Retina (tissue), 1 donor: ENCODE data around the gene CBX6.
"Not testable (repeated sequence)": the region's sequence is repeated elsewhere in the genome, so short reads cannot be mapped to it uniquely, and the experiment has no call there.

ENCODE experiments used
- DNase-seq: peaks from one replicate; pipeline ENCODE4 v3.0.0-alpha.2; 2016

Gene CBX6

DNA sequence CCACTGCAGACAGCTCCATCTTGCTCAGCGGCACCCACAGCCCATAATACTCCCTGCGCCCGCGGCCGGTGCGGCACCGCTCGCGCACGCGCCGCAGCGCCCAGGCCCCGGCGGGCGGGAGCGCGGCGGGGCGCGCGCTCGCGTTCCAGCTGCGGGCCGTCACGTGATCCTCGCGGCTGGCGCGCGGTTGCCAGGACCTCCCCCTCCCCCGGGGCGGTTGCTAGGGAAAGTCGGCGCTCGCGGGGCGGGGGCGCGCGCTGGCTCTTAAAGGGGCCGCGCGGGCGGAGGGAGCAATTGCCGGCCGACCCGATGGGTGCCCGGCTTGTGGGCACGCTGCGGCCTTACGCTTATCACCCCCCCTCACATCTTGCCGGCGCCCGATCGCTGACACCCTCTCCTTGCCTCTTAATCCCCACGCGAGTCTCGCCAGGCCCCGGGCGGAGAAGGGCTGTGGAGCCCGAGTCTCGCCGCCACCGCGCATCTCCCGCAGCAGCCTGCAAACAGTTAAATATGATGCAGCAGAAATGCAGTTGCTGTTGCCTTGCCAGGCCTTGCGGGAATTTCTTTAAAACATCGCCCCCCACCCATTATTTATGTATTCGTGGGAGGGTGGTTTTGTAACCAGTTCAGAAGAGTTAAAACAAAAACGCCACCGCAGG is at the start of gene CBX6:
Gene CBX6 (minus strand): TSS at position 45 of the 659 bp plus-strand sequence. CDS start 26 bp downstream, at position 19.
- DNase-seq = peak; percentile 99

DNA sequence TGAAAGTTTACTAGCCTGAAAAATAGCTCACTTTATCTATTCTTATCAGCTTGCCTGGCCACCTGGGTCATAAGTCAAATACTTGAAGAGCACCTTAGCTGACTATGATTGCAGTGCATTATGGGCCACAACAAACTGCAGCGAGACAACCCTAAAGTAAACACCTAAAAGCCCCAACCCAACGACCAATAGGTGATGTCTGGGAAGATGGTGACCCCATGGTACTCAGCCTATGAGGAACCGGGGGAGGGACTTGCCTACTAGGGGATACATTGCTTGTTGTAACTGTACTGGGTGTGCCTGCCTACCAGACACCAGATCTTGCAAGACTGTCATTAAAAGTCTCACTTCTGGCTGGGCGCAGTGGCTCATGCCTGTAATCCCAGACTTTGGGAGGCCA is 49.8 kb upstream of the CBX6 start:
- no peak for DNase-seq

DNA sequence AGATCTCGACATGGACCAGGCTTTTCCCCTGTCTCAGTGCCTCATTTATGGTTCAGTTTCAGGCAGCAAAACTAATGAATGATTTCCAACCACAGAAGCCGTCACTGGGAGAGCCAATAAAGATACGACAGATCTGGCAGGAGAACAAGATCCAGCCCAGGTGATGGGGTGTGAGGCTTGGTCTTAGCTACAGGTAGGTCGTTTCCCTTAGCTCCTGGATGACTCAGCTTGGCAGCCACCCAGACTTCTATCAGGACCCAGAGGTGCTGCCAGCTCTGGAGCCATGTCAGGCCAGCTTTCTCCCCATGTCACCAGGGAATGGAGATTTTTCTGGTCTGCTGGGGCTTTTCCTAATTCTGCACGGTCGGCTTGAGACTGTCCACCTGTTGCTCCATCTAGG is 49.1 kb upstream of the CBX6 start:
- DNase-seq = no peak

DNA sequence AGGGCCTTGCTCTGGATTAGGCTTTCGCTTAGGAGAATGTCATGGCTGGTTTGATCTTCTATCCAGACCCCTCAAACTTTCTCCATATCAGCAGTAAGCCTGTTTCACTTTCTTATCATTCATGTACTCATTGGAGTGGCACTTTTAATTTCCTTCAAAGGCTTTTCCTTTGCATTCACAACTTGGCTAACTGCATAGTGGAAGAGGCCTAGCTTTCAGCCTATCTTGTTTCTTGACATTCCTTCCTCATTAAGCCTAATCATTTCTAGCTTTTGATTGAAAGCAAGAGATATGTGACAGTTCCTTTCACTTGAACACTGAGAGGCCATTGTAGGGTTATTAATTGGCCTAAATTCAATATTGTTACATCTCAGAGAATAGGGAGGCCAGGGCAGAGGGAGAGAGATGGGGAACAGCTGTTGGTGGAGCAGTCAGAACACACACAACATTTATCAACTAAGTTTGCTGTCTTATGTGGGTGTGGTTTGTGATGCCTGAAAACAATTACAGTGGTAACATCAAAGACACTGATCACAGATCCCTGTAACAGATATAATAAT is 47.7 kb upstream of the CBX6 start:
- peak; percentile 59 for DNase-seq

DNA sequence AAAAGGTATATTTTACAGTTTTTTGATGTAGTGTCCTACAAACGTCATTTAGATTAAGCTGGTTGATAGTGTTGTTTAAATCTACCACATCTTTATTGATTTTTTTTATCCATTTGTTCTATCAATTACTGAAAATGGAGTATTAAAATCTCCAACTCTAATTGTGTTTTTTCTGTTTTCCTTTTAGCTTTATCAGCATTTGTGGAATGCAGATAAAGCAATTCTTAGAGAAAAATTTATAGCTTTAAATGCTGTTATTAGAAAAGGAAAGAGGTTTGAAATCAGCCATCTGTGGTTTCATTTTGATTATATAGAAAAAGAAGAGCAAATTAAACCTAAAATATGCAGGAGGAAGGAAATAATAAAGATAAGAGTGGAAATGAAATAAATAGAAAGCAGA is 39.4 kb upstream of the CBX6 start:
- no peak for DNase-seq

DNA sequence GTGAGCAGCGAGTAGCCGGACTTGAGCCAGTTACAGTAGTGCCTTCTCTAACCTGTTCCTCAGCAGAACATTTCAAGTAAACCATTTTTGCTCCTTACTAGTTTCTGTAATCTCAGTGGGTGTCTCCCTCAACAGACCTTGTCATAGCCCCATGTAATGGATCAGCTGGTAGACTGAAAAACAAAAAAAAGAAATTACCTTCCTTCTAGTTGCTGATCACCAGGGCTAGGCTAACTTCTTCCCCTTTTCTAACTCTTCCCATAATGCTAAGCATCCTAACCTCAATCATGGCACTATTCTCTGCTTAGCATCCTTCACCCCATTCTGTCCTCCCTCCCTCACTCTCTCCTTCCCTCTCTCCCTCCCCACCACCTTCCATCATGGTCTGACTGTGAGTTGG is 35.8 kb upstream of the CBX6 start:
- no peak for DNase-seq

DNA sequence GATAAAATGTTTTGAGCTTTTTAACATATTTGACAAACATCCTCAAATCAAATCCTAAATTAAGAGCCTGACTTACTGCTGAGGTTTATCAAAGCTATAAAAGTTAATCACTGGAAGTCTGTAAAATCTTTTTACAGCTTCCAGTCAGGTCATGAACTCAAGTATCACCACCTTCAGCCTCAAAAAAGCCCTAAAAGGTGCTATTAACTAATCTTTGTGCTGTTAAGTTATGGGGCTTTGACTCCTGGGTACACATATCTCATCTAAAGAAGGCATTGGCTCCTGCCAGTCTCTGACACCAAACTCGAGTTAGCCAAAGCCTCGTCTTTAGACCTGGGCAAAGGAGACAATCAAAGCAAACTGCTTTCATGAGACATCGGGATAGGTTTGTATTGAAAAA is 34.0 kb upstream of the CBX6 start:
- no peak for DNase-seq

DNA sequence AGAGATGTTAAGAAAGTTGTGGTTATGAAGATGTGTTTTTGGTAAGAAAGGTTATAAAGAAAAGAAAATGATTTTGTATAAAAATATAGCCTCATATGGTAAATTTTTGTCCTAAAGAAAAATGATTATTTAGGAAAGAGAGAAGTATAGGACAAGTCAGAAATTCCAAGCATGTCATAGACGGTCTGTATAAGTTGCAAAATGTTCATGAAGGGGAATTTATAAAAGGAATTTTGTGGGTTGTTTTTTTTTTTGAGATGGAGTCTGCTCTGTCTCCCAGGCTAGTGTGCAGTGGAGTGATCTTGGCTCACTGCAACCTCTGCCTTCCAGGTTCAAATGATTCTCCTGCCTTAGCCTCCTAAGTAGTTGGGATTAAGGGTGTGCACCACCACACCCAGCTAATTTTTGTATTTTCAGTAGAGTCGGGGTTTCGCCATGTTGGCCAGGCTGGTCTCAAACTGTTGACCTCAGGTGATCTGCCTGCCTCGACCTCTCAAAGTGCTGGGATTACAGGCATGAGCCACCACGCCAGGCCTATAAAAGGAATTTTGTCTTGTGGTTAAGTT is 32.1 kb upstream of the CBX6 start:
- not testable (repeated sequence) for DNase-seq

DNA sequence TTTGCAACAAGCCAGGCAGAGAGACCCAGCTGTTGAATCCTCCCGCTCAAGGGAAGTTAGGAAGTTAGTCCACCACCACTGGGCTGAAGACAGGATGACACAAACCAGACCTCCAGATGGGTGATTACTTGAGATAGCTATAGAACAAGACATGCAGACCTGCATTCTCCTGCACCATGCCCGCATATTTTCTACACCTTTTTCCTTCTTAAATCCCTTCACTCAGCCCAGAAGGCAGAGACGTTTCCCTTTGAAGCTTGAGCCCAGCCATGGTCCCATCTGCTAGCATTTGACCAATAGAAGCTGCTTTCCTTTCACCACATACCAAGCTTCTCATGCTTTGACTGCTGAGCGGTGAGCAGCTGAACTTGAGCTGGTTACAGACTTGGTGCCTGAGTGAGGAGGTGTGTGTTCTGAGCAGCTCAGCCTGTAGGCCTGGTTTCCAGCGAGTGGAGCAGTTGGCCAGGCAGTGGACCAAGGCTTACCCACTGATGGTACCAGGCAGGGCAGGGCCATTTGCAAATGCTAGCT is 29.2 kb upstream of the CBX6 start:
- no peak for DNase-seq

DNA sequence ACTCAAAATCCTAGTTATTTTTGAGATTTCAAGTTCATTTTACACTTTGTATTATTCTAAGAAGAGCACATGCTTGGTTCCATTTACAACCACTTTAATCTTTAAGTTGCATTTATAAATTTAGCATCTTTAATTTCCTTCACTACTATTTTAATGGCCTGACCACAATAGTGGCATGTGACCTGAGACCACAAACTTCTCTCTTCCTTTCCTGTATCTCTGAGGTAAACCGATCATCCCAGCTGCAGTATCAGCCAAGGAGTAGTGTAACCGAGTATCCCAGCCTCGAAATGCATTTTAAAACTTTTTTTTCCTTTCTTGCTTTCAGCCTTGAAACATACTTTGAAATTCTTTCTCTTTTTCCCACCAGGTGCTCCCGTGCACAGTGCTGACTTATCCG is 28.7 kb upstream of the CBX6 start:
- no peak for DNase-seq

DNA sequence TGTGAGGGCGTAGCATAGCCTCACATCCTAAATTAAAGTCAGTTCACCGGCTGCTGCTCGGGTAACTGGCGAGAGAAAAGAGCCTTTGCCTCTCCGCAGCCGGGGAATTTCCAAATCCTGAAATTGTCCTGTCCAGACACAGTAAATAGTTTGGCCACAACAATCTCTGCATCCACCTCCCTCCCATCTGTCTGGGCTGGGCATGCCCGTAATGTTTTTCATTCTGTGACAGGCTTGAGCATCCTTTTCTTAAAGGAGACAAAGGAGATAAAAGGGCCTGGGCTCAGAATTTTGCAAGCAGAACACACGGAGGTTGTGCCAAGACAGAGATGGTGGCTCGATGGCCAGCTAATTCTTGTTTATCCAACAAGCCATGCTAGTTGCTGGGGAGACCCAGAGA is 19.2 kb upstream of the CBX6 start:
- DNase-seq = no peak

DNA sequence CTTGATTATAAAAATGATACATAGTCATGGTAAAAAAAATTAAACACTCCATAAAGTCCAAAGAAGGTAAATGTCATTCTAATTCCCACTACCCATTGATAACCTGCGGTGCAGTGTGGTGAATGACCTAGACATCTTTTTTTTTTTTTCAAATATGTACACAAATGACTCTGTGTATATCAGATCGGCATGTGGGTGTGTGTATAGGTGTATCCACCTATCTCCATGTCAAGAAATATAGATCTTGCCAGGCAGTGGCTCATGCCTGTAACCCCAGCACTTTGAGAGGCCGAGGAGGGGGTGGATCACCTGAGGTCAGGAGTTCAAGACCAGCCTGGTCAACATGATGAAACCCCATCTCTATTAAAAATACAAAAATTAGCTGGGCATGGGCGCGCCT is 18.4 kb upstream of the CBX6 start:
- DNase-seq = no peak

DNA sequence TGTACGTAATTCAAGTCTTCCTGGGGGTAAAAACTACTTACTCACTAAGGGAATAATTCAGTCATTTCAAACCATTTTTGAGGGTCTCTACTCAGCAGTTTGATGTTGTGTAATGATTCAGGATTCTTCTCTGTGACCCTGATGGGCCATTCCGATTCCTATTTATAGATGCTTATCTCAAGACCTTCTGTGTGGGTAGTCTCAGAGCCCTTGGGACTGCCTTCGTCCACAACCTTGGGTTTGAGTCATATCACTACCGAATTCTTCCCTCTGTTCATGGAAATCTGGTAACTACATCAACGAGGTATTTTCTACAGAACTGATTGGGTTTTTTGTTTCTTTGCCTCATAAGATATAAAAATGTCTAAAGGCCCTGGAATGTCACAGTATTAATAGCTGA is 14.3 kb upstream of the CBX6 start:
- no peak for DNase-seq

DNA sequence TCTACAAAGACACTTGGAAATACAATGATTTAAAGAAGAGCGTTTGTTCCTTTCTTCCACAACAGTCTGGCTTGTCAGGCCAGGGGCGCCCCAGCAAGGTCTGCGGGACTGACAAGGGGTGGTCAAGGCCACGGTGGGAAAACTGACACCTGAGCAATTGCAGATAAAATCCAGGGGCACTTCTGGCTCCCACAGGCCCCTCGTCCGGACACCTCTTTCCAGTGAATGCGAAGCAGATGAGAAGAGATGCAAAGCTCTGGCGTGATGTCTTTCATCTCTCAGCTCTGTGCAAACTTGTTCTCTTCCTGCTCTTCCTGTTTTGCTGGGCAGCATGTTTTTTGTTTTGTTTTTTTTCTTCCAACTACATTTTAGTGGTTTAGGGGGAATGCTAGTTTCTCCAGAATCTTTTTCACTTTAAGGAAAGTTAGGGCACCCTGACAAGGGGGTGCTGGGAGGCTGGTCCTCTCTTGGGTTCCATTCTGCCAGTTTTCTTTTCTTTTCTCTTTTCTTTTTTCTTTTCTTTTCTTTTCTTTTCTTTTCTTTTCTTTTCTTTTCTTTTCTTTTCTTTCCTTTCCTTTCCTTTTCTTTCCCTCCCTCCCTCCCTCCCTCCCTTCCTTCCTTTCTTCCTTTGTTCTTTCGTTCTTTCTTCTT is 11.1 kb upstream of the CBX6 start:
- no peak for DNase-seq

DNA sequence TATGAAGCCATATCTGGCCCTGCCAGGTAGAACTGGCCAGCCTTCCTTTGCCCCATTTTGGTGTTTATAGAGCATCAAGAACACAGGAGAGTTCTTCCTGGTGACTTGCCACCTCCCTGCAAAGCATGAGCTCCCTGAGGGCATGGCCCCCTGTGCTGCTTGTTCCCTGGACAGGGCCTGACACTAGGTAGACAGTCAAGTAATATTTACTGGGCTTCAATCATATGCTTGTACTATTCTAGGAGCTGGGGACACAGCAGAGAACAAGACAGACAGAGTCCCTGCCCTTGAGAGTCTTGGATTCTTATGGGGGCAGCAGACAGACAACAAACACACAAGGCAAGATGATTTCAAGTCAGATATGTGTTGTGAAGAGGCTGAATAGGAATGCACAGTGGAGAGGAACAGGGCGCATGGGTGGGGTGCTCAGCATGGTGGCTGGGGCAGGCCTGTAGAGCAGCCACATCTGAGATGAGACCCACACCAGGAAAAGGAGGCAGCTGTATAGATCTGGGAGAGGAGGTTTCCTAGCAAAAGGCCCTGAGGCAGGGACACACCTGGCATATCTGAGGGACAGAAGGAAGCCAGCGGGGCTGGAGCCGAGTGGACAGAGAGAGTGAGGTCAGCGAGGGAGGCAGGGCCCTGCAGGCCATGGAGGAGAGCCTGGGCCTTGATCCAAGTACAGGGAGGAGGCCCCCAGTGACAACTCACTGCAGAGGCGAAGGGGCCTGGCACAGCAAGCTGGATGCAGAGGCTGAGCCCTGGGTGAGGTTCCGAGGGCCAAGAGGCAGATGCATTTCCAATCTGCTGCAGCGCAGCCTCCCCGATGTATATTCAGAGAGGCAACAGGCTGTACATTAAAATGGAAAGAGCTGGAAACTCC is 10.2 kb upstream of the CBX6 start:
- DNase-seq = no peak

DNA sequence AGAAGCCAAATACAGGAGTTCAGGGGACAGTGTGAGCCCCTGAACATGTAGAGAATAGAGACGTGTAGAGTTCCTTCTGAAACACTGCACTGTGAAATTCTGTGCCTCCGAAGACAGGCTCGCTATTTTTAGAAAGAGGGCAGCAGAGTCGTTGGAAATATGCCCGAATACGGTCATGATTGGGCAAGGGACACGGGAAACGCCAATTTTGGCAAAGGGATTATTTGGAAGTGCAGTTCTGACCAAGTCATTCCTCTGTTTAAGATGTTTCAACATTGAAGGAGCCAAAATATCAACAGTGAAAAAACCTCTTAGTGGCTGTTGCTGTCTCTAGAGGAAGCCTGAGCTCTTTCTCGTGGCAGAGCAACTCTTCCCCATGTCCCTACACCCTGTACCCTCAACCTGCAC is 9.5 kb upstream of the CBX6 start:
- DNase-seq = no peak

DNA sequence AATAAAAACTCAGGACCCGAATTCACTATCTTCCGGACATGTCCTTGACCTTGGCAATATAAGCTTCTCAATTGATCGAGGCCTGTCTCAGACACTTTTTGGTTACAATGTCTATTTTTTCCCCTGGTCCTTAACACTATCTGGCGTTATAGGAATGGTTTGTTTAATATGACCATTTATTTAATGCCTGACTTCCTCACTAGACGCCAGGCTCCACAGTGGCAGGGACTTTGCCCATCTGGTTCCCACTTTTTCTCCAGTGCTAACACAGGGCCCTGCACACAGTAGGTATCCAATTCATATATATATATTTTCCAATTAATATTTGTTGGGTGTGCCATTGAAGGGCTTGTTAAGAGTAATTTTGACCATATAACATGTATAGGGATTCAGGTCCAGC is 7.9 kb upstream of the CBX6 start:
- no peak for DNase-seq

DNA sequence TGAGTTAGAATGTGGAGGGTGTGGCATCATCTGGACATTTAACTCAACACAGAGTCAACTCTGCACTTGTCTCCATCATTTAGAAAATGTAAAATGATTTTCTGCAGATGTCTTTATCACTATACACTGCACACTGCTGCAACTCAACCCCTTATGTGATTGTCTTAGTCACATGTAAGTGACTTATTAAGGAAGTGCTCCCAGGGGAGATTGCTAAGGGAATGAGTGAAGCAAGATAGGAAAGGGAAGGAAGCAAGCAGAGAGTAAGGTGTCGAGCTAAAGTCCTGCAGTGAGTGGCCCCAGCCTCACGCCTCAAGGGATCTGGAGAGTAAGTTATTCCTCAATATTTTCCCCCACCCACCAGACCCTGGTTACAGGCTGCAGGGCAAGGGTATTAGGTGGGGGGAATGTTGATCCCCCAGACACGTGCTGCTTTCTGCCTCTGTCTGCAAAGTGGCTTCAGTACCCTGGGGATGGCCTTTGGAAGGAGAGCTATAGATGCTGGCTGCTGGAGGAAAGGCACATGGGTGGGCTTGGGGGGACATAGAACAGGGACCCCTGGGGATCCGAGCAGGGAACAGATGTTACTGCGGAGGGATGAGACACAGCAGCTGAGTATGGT is 7.2 kb upstream of the CBX6 start:
- no peak for DNase-seq

DNA sequence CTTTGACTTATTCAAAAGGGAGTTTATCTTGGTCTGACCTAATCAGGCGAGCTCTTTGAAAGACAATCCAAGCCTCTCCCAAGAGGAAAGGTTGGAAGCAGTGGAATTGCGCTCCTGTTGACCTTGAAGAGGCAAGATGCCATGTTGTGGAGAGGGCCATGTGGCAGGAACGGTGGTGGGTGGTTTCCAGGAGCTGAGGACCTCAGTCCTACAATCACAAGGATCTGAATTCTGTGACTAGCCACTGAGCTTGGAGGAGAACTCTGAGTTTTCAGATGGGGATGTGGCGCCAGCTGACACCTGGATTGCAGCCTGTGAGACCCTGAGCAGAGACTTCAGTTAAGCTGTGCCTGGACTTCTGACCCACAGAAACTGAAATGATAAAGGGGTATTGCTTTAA is 6.0 kb upstream of the CBX6 start:
- no peak for DNase-seq

DNA sequence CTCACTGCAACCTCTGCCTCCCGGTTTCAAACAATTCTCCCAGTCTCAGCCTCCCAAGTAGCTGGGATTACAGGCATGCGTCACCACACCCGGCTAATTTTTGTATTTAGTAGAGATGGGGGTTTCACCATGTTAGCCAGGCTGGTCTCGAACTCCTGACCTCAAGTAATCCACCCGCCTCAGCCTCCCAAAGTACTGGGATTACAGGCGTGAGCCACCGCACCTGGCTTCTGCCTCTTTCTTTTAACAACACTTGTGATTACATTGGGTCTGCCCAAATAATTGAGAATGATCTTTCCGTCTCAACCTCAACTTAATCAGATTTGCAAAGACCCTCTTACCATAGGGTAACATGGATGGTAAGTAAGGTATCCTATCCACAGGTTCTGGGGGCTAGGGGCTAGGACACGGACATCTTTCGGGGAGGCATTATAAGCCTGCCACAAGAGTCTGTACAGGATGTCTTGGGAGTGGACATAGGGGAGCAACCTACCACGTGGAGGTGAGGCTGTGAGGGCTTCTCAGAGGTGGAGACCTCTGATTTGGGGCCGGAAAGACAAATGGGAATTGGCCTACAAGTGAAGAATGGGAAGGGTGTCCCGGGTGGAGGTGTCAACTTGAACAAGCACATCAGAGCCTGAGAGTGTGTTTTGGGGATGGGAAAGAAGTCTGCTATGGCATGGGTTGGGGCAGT is 2.7 kb upstream of the CBX6 start:
- DNase-seq = no peak

DNA sequence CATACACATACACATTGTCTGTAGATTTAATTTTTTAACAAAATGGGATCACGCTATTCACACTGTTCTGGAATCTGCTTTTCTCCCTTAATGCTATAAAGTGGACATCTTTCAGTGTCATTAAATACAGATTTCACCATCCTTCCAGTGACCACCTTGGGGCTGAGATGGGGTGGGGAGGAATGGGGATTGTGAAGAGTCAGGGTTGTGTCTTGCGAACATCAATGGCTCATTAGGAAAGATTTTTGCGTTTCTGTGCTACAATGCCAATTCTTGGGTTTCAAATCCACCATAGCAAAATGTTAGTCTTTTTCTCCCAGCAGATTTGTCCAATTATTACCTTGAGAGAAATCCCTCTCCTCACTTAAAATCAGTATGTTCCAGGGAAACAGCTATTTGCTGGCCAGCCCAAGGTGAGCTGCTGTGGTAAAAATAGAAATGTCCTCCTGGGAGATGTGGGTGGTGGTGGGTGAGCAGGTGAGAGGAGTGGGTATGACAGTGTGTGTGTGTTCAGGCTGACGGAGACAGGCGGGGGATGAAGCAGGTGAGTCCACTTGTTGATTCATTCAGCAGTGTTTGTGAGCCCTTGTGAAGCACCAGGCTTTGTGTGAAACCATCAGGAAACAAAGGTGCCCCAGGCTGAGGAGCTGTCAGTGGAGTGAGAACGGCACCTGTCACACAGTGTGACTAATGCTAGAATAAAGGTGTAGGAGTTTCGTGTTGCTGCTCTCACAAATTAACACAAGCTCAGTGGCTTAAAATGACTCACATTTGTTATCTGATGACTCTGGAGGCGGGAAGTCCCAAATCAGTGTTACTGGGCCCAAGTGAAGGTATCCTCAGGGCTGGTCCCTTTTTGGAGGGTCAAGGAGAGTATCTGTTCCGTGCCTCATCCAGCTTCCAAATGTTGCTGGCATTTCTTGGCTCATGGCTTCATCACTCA is 1.7 kb upstream of the CBX6 start:
- no peak for DNase-seq
